Epithelial cell of proximal tubule (primary cell): ENCODE results near the gene PRDX3. TPM values are rescaled to one million over a fixed set of nuclear protein-coding genes. Genes with fewer than 3 reads are reported as not detected.
"Not testable (repeated sequence)": the region's sequence is repeated elsewhere in the genome, so short reads cannot be mapped to it uniquely, and the experiment has no call there.

Source experiments
- DNase-seq: peaks from one replicate; pipeline ENCODE4 v3.0.0-alpha.2; 2011; ENCODE audit warnings: low read depth
- H3K4me3 ChIP-seq: 2 replicates; pipeline ENCODE4 v1.5.1; 2011; ENCODE audit warnings: low read depth, mild to moderate bottlenecking, low read length
- CTCF ChIP-seq: conservative IDR thresholded peaks from 2 replicates; pipeline ENCODE4 v1.5.1; 2012; ENCODE audit warnings: low read depth, mild to moderate bottlenecking, low read length
- total RNA-seq: library from RNA; depleted of rRNA; stranded (reverse); fragments of >200 nt; gene quantifications from 2 replicates; pipeline ENCODE4 v1.2.3, GENCODE V29; 2015

The PRDX3 gene
- total RNA-seq, 1 donor from 2014 or later: 267 TPM

GRCh38 chr10:119197921-119198320 lies 19.3 kb upstream of the PRDX3 start:
- no peak for TF ChIP-seq CTCF
- H3K4me3 ChIP-seq: no peak overlapping the region
- no peak for DNase-seq

GRCh38 chr10:119191881-119192280 lies 13.3 kb upstream of the PRDX3 start:
- no peak for TF ChIP-seq CTCF
- no peak for DNase-seq
- no peak overlapping the region for H3K4me3 ChIP-seq

GRCh38 chr10:119190954-119191785 lies 12.6 kb upstream of the PRDX3 start:
- DNase-seq: no peak
- no peak for TF ChIP-seq CTCF

GRCh38 chr10:119190353-119190752 lies 11.7 kb upstream of the PRDX3 start:
- H3K4me3 ChIP-seq: no peak overlapping the region
- peak; percentile 85 for DNase-seq
- no peak for TF ChIP-seq CTCF

More at GRCh38 chr10:119190954-119191785, 12.6 kb upstream of the PRDX3 start:
- H3K4me3 ChIP-seq: no peak overlapping the region

- no peak for TF ChIP-seq CTCF
- no peak overlapping the region for H3K4me3 ChIP-seq
Measured at GRCh38 chr10:119189811-119190282, 11.2 kb upstream of the PRDX3 start.

GRCh38 chr10:119183664-119184412 lies 5.2 kb upstream of the PRDX3 start:
- TF ChIP-seq CTCF: no peak
- no peak for DNase-seq

More at GRCh38 chr10:119189811-119190282, 11.2 kb upstream of the PRDX3 start:
- DNase-seq: no peak

GRCh38 chr10:119180850-119181400 lies 2.3 kb upstream of the PRDX3 start:
- DNase-seq, H3K4me3 ChIP-seq: not testable (repeated sequence)

More at GRCh38 chr10:119183664-119184412, 5.2 kb upstream of the PRDX3 start:
- no peak overlapping the region for H3K4me3 ChIP-seq
